ENCODE data around the gene ASF1A.

- TF ChIP-seq CTCF (IDR thresholded peaks at IDR 0.05), result no peak
- TF ChIP-seq POLR2A (IDR thresholded peaks at IDR 0.05), result no peak
- TF ChIP-seq EP300 (IDR thresholded peaks at IDR 0.05), result no peak
- TF ChIP-seq POLR2AphosphoS5 (IDR thresholded peaks at IDR 0.05), result no peak
These were observed 29.4 kb upstream of the ASF1A start for GRCh38 chr6:118864341-118865099.

Data from stomach (tissue), 4 donors.